Glutamatergic neuron (in vitro differentiated cells): ENCODE data around the gene KDM3B. TPM values are rescaled to one million over a fixed set of nuclear protein-coding genes. Genes with fewer than 3 reads are reported as not detected.

ENCODE experiments used
- DNase-seq: peaks from one replicate; pipeline ENCODE4 v3.0.0; 2022
- H3K27ac Mint-ChIP-seq: one replicate; pipeline ENCODE4 v1.8.0; 2020; ENCODE audit warnings: mild to moderate bottlenecking, mixed read lengths, inconsistent platforms; ENCODE audit not compliant: unreplicated experiment
- H3K27me3 Mint-ChIP-seq: one replicate; pipeline ENCODE4 v1.8.0; 2020; ENCODE audit warnings: mild to moderate bottlenecking, moderate library complexity, mixed read lengths, inconsistent platforms; ENCODE audit not compliant: unreplicated experiment
- H3K36me3 Mint-ChIP-seq: one replicate; pipeline ENCODE4 v1.8.0; 2020; ENCODE audit warnings: mild to moderate bottlenecking, mixed read lengths, inconsistent platforms; ENCODE audit not compliant: unreplicated experiment
- H3K4me1 Mint-ChIP-seq: one replicate; pipeline ENCODE4 v1.8.0; 2020; ENCODE audit warnings: mild to moderate bottlenecking, low read depth, mixed read lengths, inconsistent platforms; ENCODE audit not compliant: unreplicated experiment
- H3K4me3 Mint-ChIP-seq: one replicate; pipeline ENCODE4 v1.8.0; 2020; ENCODE audit warnings: mild to moderate bottlenecking, mixed read lengths, inconsistent platforms; ENCODE audit not compliant: unreplicated experiment
- H3K9me3 Mint-ChIP-seq: one replicate; pipeline ENCODE4 v1.8.0; 2020; ENCODE audit warnings: mild to moderate bottlenecking, moderate library complexity, mixed read lengths, inconsistent platforms; ENCODE audit not compliant: unreplicated experiment
- CTCF ChIP-seq: fragments of 200-600 bp; sonication (generic); IDR thresholded peaks from one replicate; pipeline ENCODE4 v1.5.0; 2021; ENCODE audit not compliant: partially characterized antibody, unreplicated experiment
- total RNA-seq: library from RNA; stranded (reverse); fragmentation: NEBNext Ultra II Directional; extraction: Animal tissue kit (Norgen Biotek cat#: 25700); gene quantifications from one replicate; pipeline ENCODE4 v1.2.1, GENCODE V29; 2021; ENCODE audit not compliant: unreplicated experiment

KDM3B gene
- total RNA-seq, 1 donor from 2014 or later: 98.5 TPM

GRCh38 chr5:138359621-138360020, 7.1 kb downstream of the KDM3B start:
- no peaks in the 10 kb centered on the region for H3K9me3 Mint-ChIP-seq
- no peaks in the 10 kb centered on the region for H3K36me3 Mint-ChIP-seq
- no peak overlapping the region for H3K4me3 Mint-ChIP-seq
- no peaks in the 10 kb centered on the region for H3K27me3 Mint-ChIP-seq
- DNase-seq: no peak
- H3K27ac Mint-ChIP-seq: no peak overlapping the region
- TF ChIP-seq CTCF: no peak
- peaks cover 13% of the 10 kb centered on the region for H3K4me1 Mint-ChIP-seq

- no peak overlapping the region for H3K27ac Mint-ChIP-seq
- no peak overlapping the region for H3K4me3 Mint-ChIP-seq
- no peak for DNase-seq
Measured at GRCh38 chr5:138360941-138361452, 8.5 kb downstream of the KDM3B start.

GRCh38 chr5:138364576-138364975, 12.1 kb downstream of the KDM3B start:
- no peak for DNase-seq
- no peaks in the 10 kb centered on the region for H3K9me3 Mint-ChIP-seq
- H3K27me3 Mint-ChIP-seq: no peaks in the 10 kb centered on the region
- no peak overlapping the region for H3K27ac Mint-ChIP-seq
- no peak for TF ChIP-seq CTCF
- no peaks in the 10 kb centered on the region for H3K36me3 Mint-ChIP-seq
- H3K4me1 Mint-ChIP-seq: peaks cover 1% of the 10 kb centered on the region
- no peak overlapping the region for H3K4me3 Mint-ChIP-seq

More at GRCh38 chr5:138360941-138361452, 8.5 kb downstream of the KDM3B start:
- TF ChIP-seq CTCF: no peak
- Mint-ChIP-seq H3K27me3 (no peaks in the 10 kb centered on the region), H3K36me3 (no peaks in the 10 kb centered on the region), H3K9me3 (no peaks in the 10 kb centered on the region), H3K4me1 (peaks cover 1% of the 10 kb centered on the region)

- Mint-ChIP-seq H3K4me1 (no peaks in the 10 kb centered on the region), H3K27ac (no peak overlapping the region)
Measured at GRCh38 chr5:138366632-138367382, 14.3 kb downstream of the KDM3B start.

More at GRCh38 chr5:138366632-138367382, 14.3 kb downstream of the KDM3B start:
- Mint-ChIP-seq H3K4me3 (no peak overlapping the region), H3K36me3 (no peaks in the 10 kb centered on the region), H3K9me3 (no peaks in the 10 kb centered on the region), H3K27me3 (no peaks in the 10 kb centered on the region)
- DNase-seq: no peak
- no peak for TF ChIP-seq CTCF
